Mesothelial cell of epicardium (in vitro differentiated cells): ENCODE data around the gene TSPAN3. TPM values are rescaled to one million over a fixed set of nuclear protein-coding genes. Genes with fewer than 3 reads are reported as not detected.

Experiments used
- DNase-seq, 2 experiments: peaks; one replicate each; pipeline ENCODE4 v3.0.0; 2021; ENCODE audit warnings: low spot score in 2 of 2; ENCODE audit not compliant: unreplicated experiment in 2 of 2
- H3K27ac Mint-ChIP-seq: 2 replicates; pipeline ENCODE4 v1.8.0; 2021; ENCODE audit warnings: mixed read lengths
- H3K27me3 Mint-ChIP-seq: 2 replicates; pipeline ENCODE4 v1.8.0; 2021; ENCODE audit warnings: low read depth, mixed read lengths
- H3K36me3 Mint-ChIP-seq: 2 replicates; pipeline ENCODE4 v1.8.0; 2021; ENCODE audit warnings: mixed read lengths
- H3K4me1 Mint-ChIP-seq: 2 replicates; pipeline ENCODE4 v1.8.0; 2021; ENCODE audit warnings: mixed read lengths
- H3K4me3 Mint-ChIP-seq: 2 replicates; pipeline ENCODE4 v1.8.0; 2021; ENCODE audit warnings: mild to moderate bottlenecking, moderate library complexity, mixed read lengths
- H3K9me3 Mint-ChIP-seq: 2 replicates; pipeline ENCODE4 v1.8.0; 2021; ENCODE audit warnings: mixed read lengths
- CTCF ChIP-seq: fragments of 200-600 bp; sonication (generic); IDR thresholded peaks from one replicate; pipeline ENCODE4 v1.5.0; 2021; ENCODE audit warnings: antibody characterized with exemption; ENCODE audit not compliant: unreplicated experiment
- total RNA-seq: library from RNA; stranded (reverse); gene quantifications from 3 replicates; pipeline ENCODE4 v1.2.1, GENCODE V29; 2021

Gene TSPAN3
- total RNA-seq, 1 donor from 2014 or later = 307 TPM

- Mint-ChIP-seq H3K4me1 (peaks cover 28% of the 10 kb centered on the region), H3K4me3 (no peak overlapping the region), H3K36me3 (no peaks in the 10 kb centered on the region), H3K9me3 (peaks cover 5% of the 10 kb centered on the region), H3K27ac (no peak overlapping the region), H3K27me3 (no peaks in the 10 kb centered on the region)
- DNase-seq = no peak
- no peak for TF ChIP-seq CTCF
Observed at GRCh38 chr15:77099741-77100463, 29.0 kb upstream of the TSPAN3 start.

GRCh38 chr15:77098572-77098971 is 27.7 kb upstream of the TSPAN3 start:
- H3K27me3 Mint-ChIP-seq = no peaks in the 10 kb centered on the region

GRCh38 chr15:77097921-77098320 is 27.0 kb upstream of the TSPAN3 start:
- TF ChIP-seq CTCF = no peak
- H3K4me3 Mint-ChIP-seq = no peak overlapping the region
- H3K27ac Mint-ChIP-seq = peak overlapping the region; percentile 50
- peaks cover 31% of the 10 kb centered on the region for H3K4me1 Mint-ChIP-seq
- no peak for DNase-seq
- H3K9me3 Mint-ChIP-seq = peaks cover 5% of the 10 kb centered on the region
- no peaks in the 10 kb centered on the region for H3K27me3 Mint-ChIP-seq
- no peaks in the 10 kb centered on the region for H3K36me3 Mint-ChIP-seq

More at GRCh38 chr15:77098572-77098971, 27.7 kb upstream of the TSPAN3 start:
- Mint-ChIP-seq H3K4me1 (peaks cover 31% of the 10 kb centered on the region), H3K9me3 (peaks cover 5% of the 10 kb centered on the region), H3K4me3 (no peak overlapping the region), H3K36me3 (no peaks in the 10 kb centered on the region), H3K27ac (no peak overlapping the region)
- no peak for TF ChIP-seq CTCF
- no peak for DNase-seq

- H3K9me3 Mint-ChIP-seq = no peaks in the 10 kb centered on the region
- H3K4me3 Mint-ChIP-seq = no peak overlapping the region
- H3K27me3 Mint-ChIP-seq = no peaks in the 10 kb centered on the region
- no peaks in the 10 kb centered on the region for H3K36me3 Mint-ChIP-seq
- H3K27ac Mint-ChIP-seq = peak overlapping the region; percentile 27
- no peak for TF ChIP-seq CTCF
- H3K4me1 Mint-ChIP-seq = peaks cover 31% of the 10 kb centered on the region
- DNase-seq = no peak
Observed at GRCh38 chr15:77097248-77097721, 26.4 kb upstream of the TSPAN3 start.

- no peak for DNase-seq
- Mint-ChIP-seq H3K4me1 (peaks cover 31% of the 10 kb centered on the region), H3K27me3 (no peaks in the 10 kb centered on the region), H3K9me3 (no peaks in the 10 kb centered on the region), H3K4me3 (no peak overlapping the region), H3K27ac (no peak overlapping the region), H3K36me3 (no peaks in the 10 kb centered on the region)
- no peak for TF ChIP-seq CTCF
Observed at GRCh38 chr15:77096541-77096940, 25.6 kb upstream of the TSPAN3 start.
